ENCODE data around the gene SERPINB1.

SERPINB1 gene

GRCh38 chr6:2843138-2843740 lies 1.6 kb upstream of the SERPINB1 start:
- no peak overlapping the region for H3K4me2 ChIP-seq (ENCODE audit: insufficient read depth, low read length)
- H4K20me1 ChIP-seq (ENCODE audit: insufficient read depth, low read length): no peaks in the 10 kb centered on the region
- no peak overlapping the region for H3K9ac ChIP-seq (ENCODE audit: low read depth, low read length)
- H3K9me3 ChIP-seq (ENCODE audit: insufficient read depth, low read length, severe bottlenecking): no peaks in the 10 kb centered on the region
- ATAC-seq (ENCODE audit: insufficient read depth, low read depth) (no peak), DNase-seq (no peak)
- H3K79me2 ChIP-seq (ENCODE audit: insufficient read depth, low read length): peaks cover 6% of the 10 kb centered on the region
- no peaks in the 10 kb centered on the region for H3K27me3 ChIP-seq (ENCODE audit: insufficient read depth, low read length, poor library complexity)
- H3K4me1 ChIP-seq (ENCODE audit: insufficient read depth, low read length): peaks cover 32% of the 10 kb centered on the region
- no peak overlapping the region for H2AFZ ChIP-seq (ENCODE audit: low read depth, low read length)
- no peak overlapping the region for H3K27ac ChIP-seq (ENCODE audit: low read length)
- 0 out of 2 replicates have a peak, but pooled peaks cover 7% of the 10 kb centered on the region for H3K36me3 ChIP-seq (ENCODE audit: insufficient read depth, low read length)
- TF ChIP-seq CTCF (IDR thresholded peaks at IDR 0.05; ENCODE audit: borderline replicate concordance, extremely low read depth, low read length, poor library complexity, severe bottlenecking) (no peak), EZH2 (IDR thresholded peaks at IDR 0.05; ENCODE audit: borderline replicate concordance, low read depth, low read length, severe bottlenecking) (no peak)
- H3K4me3 ChIP-seq (ENCODE audit: low read depth in 1 of 2, low read length in 2 of 2): no peak overlapping the region

GRCh38 chr6:2842139-2842552 lies 483 bp upstream of the SERPINB1 start:
- H3K9ac ChIP-seq (ENCODE audit: low read depth, low read length): peak overlapping the region; percentile 56

GRCh38 chr6:2840749-2841061 lies 958 bp downstream of the SERPINB1 start:
- Histone ChIP-seq H3K4me1 (ENCODE audit: insufficient read depth, low read length) (peaks cover 23% of the 10 kb centered on the region), H3K9ac (ENCODE audit: low read depth, low read length) (peak overlapping the region; percentile 56), H3K36me3 (ENCODE audit: insufficient read depth, low read length) (peaks cover 17% of the 10 kb centered on the region), H3K79me2 (ENCODE audit: insufficient read depth, low read length) (peaks cover 6% of the 10 kb centered on the region), H3K27ac (ENCODE audit: low read length) (peak overlapping the region; percentile 37), H3K9me3 (ENCODE audit: insufficient read depth, low read length, severe bottlenecking) (no peaks in the 10 kb centered on the region), H3K4me2 (ENCODE audit: insufficient read depth, low read length) (peak overlapping the region; percentile 76), H4K20me1 (ENCODE audit: insufficient read depth, low read length) (no peaks in the 10 kb centered on the region), H3K4me3 (ENCODE audit: low read depth in 1 of 2, low read length in 2 of 2) (peak overlapping the region; percentile 17 to 55; a peak in 2 of 4 replicates), H2AFZ (ENCODE audit: low read depth, low read length) (no peak overlapping the region), H3K27me3 (ENCODE audit: insufficient read depth, low read length, poor library complexity) (no peaks in the 10 kb centered on the region)
- DNase-seq (no peak), ATAC-seq (ENCODE audit: insufficient read depth, low read depth) (no peak)
- no peak for TF ChIP-seq EZH2 (IDR thresholded peaks at IDR 0.05; ENCODE audit: borderline replicate concordance, low read depth, low read length, severe bottlenecking)
- TF ChIP-seq CTCF (IDR thresholded peaks at IDR 0.05; ENCODE audit: borderline replicate concordance, extremely low read depth, low read length, poor library complexity, severe bottlenecking): no peak

More at GRCh38 chr6:2842139-2842552, 483 bp upstream of the SERPINB1 start:
- H3K4me3 ChIP-seq (ENCODE audit: low read depth in 1 of 2, low read length in 2 of 2): peak overlapping the region; percentile 17 to 55; a peak in 3 of 4 replicates
- peaks cover 12% of the 10 kb centered on the region; the same call in 1 of the 2 replicates for H3K36me3 ChIP-seq (ENCODE audit: insufficient read depth, low read length)
- no peak overlapping the region; the same call in 1 of the 2 replicates for H3K27ac ChIP-seq (ENCODE audit: low read length)
- H3K9me3 ChIP-seq (ENCODE audit: insufficient read depth, low read length, severe bottlenecking): no peaks in the 10 kb centered on the region
- ATAC-seq (ENCODE audit: insufficient read depth, low read depth): no peak
- no peaks in the 10 kb centered on the region for H4K20me1 ChIP-seq (ENCODE audit: insufficient read depth, low read length)
- H3K79me2 ChIP-seq (ENCODE audit: insufficient read depth, low read length): peaks cover 6% of the 10 kb centered on the region
- no peaks in the 10 kb centered on the region for H3K27me3 ChIP-seq (ENCODE audit: insufficient read depth, low read length, poor library complexity)
- H3K4me1 ChIP-seq (ENCODE audit: insufficient read depth, low read length): peaks cover 32% of the 10 kb centered on the region
- peak overlapping the region; percentile 76 for H3K4me2 ChIP-seq (ENCODE audit: insufficient read depth, low read length)
- no peak for TF ChIP-seq EZH2 (IDR thresholded peaks at IDR 0.05; ENCODE audit: borderline replicate concordance, low read depth, low read length, severe bottlenecking)
- TF ChIP-seq CTCF (IDR thresholded peaks at IDR 0.05; ENCODE audit: borderline replicate concordance, extremely low read depth, low read length, poor library complexity, severe bottlenecking): no peak
- DNase-seq: no peak
- peak overlapping the region; percentile 73 for H2AFZ ChIP-seq (ENCODE audit: low read depth, low read length)
